Epithelial cell of esophagus (primary cell): ENCODE results near the gene DPEP2NB.

ENCODE experiments used
- DNase-seq: peaks from one replicate; pipeline ENCODE4 v3.0.0; 2010; ENCODE audit warnings: low read depth
- H3K4me3 ChIP-seq: 2 replicates; pipeline ENCODE4 v1.5.1; 2011; ENCODE audit warnings: mild to moderate bottlenecking, low read length, control low read depth
- TF ChIP-seq, protein P1 (sequence below): IDR thresholded peaks from 2 replicates; pipeline ENCODE4 v1.5.1; 2011; ENCODE audit warnings: low read depth, mild to moderate bottlenecking, low read length, control low read depth, inconsistent platforms; ENCODE audit not compliant: insufficient read depth; ENCODE audit errors: missing control alignments

Gene DPEP2NB

DNA sequence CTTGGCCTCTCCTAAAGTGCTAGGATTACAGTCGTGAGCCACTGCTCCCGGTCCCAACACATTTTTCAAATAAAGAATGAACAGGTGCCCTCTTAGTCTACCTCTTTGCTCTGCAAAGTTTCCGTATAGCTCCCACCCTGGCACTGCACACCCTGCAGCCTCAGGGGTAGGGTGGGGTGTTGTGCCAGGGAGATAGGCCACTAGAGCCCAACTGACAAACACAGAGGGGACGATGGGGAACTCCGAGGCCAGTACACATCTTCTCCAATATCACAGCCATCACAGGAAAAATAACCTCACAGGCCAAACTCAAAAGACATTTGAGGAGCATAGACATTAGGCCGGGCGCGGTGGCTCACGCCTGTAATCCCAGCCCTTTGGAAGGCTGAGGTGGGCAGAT is 44.6 kb downstream of the DPEP2NB start:
- TF ChIP-seq, protein P1, sequence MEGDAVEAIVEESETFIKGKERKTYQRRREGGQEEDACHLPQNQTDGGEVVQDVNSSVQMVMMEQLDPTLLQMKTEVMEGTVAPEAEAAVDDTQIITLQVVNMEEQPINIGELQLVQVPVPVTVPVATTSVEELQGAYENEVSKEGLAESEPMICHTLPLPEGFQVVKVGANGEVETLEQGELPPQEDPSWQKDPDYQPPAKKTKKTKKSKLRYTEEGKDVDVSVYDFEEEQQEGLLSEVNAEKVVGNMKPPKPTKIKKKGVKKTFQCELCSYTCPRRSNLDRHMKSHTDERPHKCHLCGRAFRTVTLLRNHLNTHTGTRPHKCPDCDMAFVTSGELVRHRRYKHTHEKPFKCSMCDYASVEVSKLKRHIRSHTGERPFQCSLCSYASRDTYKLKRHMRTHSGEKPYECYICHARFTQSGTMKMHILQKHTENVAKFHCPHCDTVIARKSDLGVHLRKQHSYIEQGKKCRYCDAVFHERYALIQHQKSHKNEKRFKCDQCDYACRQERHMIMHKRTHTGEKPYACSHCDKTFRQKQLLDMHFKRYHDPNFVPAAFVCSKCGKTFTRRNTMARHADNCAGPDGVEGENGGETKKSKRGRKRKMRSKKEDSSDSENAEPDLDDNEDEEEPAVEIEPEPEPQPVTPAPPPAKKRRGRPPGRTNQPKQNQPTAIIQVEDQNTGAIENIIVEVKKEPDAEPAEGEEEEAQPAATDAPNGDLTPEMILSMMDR: no peak
- no peak overlapping the region for H3K4me3 ChIP-seq
- no peak for DNase-seq

DNA sequence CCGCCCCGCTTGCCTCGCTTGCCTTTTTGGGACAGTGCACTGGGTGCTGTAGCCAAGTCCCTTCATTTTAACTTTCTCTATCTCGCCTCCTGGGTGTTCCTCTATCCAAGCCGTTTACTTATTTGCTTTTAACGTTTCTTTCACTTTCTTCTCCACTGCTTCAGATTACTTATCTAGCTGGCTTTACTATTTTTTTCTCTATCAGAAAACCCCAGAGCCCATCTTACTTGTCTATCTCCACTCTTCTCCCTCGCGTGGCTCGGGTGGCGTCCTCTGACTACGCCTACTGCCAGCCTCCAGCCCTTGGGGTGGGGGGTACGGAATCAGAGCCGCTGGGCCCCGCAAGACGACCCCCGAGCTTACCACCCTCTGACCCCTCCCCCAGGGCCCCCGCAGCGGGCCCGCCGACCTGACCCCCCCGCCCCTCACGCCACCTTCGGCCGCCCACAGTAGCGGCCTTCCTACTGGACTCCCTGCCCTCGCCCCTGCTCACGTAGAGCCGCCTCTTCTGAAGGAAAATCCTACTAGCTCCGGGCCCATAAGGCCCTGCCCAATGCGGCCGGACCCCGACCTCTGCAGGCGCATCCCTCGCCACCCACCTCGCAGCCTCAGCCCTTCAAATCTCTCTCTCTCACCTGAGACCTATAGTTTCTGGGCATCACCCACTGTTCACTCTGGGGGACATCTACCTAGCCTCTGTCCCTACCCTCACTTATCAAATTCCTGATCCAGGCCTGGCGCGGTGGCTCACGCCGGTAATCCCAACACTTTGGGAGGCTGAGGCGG is 46.3 kb downstream of the DPEP2NB start:
- H3K4me3 ChIP-seq: peak overlapping the region; percentile 82
- TF ChIP-seq, protein P1: no peak
- no peak for DNase-seq

DNA sequence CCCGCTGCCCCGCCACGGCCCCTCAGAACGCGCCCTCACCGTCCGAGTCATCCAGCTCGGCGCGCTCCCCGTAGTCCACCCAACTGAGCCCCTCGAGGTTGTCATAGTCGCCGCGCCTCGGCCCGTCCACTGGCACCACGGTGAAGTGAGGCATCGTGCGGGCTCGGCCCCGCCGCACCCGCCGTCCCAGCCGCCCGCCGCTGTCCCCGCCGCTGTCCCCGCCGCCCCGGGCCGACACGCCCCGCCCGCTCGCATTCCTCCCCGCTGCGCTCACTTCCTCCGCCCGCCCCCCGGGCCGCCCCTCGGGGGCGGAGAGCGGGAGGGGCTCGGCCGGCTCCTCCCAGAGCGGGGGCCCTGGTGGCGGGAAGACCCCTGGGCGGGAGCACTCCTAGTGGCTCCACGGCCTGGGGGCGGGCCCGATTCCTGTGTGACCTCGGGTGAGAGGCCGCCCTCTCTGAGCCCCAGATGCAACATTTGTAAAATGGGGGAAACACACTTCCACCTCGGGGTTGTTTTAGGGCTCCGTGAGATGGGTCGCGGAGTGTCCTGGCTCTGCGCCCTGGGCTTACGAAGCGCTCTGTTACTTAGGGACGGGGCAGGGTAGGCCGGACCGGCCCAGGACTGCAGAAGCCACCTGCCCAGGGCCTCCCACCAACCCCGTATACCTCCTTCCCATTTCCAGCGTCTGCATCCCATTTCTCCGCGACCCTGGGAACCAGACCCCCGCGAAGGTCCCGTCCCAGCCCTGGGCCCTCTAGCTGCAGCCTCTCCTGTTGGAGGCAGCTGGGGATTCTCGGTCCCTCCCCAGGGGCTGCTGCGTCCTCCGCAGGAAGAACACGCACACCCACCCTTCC is 47.1 kb downstream of the DPEP2NB start, which contains the start of gene SLC12A4:
SLC12A4 (minus strand) TSS at position 238 of the 854 bp plus-strand sequence; CDS start at position 154, 84 bp downstream.
- peak; percentile 68 for DNase-seq
- H3K4me3 ChIP-seq: peak within 1 kb of the TSS; percentile 82
- TF ChIP-seq, protein P1: no peak

DNA sequence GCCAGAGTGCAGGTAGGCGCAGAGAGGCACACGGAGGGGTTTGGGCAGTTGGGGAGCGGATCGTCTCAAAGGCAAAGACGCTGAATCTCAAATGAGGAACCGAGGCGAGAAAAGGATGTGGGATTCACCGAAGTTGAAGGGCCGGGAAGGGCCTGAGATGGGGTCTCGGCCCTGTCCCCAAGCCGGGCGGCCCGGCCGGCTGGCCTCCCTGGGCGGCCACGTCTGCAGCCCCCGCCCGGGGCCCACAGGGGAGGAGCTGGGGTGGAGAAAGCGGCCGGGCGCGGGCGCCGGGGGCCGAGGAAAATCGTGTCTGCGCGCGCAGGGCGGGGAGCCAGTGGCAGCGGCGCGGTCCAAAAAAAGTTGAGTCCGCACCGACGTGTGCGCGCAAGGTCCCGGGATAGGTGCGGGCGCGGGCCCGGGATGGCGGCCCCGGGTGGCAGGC is 47.7 kb downstream of the DPEP2NB start:
- DNase-seq: peak; percentile 21
- H3K4me3 ChIP-seq: peak overlapping the region; percentile 82
- TF ChIP-seq, protein P1: no peak

DNA sequence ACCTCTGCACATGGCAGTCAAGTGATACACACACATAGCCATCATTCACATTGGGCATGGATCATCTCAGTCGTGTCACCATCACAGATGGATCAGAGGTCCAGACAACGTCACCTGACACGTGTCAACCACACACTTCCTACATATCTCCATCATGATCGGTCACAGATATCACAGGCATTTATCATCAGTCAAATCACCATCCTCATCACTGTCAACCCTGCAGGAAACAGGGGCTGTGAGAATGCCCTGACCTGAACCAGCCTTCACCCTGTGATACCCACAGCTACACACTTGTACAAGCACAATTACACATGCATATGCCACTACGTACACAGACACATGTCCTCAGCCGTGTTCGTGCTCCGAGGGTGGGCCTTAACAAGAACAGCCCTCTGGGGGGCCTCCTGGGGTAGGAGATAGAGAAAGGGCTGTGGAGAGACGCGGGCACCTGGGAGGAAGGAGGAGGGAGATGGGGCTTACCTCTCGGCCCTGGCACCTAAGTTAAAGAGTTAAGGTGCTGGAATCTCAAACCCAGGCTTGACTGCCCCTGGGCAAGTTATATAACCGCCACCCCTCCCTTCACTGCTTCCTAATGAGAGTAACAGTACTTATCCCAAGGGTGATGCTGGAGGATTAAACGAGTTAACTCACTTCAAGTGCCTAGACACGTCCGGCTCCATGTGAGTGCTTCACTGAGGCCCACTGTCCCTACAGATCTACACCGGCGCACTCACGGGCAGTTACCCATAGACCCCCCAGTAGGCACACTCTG is 48.3 kb downstream of the DPEP2NB start:
- TF ChIP-seq, protein P1: no peak
- peak overlapping the region; percentile 82 for H3K4me3 ChIP-seq
- peak; percentile 52 for DNase-seq

DNA sequence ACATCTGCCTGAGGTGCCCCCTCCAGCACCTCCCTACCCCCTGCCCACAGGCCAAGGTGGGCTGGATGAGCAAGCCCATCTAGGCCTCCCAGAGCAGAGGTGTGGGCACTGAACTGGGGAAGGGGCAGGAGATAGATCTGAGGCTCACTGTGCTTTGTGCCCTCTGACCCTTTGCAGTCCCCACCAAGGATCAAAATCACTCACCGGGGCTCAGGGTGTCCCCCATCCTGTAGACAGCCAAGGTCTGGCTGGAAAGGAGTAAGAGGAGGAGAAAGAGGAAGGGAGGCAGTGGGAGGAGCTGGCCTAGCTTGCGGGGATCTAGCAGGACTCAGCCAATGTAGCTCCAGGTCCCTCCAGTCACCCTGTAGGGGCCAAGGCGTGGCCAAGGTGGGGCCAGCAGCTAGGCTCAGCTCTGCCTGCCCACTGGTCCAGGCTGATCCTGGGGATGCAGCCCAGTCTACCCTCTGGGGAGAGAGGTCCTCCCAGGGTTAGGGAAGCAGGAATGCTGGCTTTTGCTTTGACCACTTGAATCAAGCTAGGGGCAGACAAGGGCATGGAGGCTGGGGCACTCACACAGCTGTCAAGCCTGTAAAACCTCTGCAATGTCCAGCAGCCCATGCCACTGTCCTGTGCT is 49.0 kb downstream of the DPEP2NB start:
- TF ChIP-seq, protein P1: no peak
- H3K4me3 ChIP-seq: peak overlapping the region; percentile 82
- peak; percentile 58 for DNase-seq
